ENCODE results near the gene DAB1.
"Not testable (repeated sequence)": the region's sequence is repeated elsewhere in the genome, so short reads cannot be mapped to it uniquely, and the experiment has no call there.

The DAB1 gene

GRCh38 chr1:57265104-57265503, 158.8 kb downstream of the DAB1 start:
- no peak for DNase-seq

DNA sequence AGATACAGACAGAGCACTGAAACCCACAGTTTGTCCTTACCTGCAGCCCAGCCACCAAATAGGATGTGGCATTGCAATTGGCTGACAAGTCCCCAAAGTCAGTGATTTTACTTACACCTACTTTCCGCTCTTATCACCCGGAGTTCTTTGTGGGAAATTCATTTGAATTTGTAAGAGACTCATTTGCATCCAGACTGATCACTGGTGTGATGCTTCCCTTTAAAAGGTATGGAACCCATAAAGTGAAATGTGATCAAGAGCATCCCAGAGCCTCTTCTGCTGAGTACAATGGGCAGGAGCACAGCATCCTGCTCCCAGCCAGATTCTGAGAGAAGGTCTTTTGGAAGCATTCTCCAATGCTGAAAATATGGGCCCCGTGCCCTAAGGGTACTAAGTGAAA, 161.4 kb downstream of the DAB1 start:
- DNase-seq = no peak

GRCh38 chr1:57258557-57259325, 165.1 kb downstream of the DAB1 start:
- no peak for DNase-seq

- no peak for DNase-seq
Measured at GRCh38 chr1:57255945-57256344, 167.9 kb downstream of the DAB1 start.

GRCh38 chr1:57254022-57254421, 169.8 kb downstream of the DAB1 start:
- no peak for DNase-seq

DNA sequence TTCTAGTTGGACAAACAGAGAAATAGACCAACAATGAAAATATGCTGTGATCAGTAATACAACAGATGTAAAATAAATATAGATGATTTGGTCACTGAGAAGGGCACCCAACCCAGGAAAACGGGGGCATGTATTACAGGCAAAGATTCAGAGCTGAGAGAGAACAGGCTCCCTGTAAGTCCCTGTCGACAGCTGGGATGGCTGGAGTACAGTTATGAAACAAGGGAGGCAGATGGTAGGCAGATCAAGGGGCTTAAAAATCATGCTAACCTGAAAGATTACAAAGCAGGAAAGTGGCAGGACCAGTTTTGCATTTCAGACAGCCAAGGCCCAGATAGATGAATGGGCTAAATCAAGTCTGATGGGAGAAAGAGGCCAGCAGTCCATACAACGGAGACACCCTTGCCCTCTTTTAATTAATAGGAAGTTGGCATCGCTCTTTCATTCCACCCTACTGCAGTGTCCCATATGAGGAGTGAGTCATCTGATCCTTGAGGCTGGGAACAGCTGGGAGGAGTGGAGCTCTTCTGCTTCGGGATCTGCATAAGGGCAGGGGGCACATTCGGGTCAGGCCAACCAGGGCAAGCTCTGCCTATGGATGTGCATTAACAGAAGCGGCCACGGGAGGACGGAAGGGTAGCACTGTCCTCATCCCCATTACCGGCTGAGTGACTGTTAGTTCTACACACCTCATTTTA, 171.1 kb downstream of the DAB1 start:
- no peak for DNase-seq

GRCh38 chr1:57250021-57250420, 173.8 kb downstream of the DAB1 start:
- no peak for DNase-seq

DNA sequence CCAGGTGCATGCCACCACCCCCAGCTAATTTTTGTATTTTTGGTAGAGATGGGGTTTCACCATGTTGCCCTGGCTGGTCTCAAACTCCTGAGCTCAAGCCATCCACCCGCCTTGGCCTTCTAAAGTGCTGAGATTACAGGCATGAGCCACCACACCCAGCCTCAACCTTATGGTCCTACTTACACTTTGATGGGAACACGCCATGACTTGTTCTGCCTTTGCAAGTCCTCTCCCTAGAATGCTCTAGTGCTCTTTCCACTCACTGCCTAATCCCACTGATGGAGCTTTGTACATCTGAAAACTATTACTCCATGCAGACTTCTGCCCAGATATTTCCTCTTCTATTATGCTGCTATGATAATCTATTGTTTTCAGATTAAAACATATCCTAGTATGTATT, 174.3 kb downstream of the DAB1 start:
- no peak for DNase-seq

DNA sequence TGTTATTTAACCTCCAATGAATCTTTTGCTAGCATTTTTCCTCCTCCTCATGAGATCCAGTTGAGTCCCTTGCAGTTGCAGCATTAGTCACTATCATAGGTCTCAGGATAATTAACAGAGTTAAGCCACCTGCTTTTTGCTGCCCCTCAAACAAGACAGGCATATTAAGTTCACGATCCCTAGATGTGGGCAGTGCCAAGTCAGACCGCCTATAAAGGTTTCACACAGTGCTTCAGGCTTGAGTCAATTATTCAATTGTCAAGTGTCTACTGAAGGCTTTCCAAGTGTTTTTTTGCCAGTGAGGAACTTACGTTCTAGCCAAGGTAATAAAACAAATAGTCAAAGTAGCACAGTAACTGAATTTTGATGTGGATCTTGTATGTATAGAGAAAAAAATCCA, 175.0 kb downstream of the DAB1 start:
- DNase-seq = no peak

- DNase-seq = no peak
Measured at GRCh38 chr1:57238233-57238781, 185.6 kb downstream of the DAB1 start.

DNA sequence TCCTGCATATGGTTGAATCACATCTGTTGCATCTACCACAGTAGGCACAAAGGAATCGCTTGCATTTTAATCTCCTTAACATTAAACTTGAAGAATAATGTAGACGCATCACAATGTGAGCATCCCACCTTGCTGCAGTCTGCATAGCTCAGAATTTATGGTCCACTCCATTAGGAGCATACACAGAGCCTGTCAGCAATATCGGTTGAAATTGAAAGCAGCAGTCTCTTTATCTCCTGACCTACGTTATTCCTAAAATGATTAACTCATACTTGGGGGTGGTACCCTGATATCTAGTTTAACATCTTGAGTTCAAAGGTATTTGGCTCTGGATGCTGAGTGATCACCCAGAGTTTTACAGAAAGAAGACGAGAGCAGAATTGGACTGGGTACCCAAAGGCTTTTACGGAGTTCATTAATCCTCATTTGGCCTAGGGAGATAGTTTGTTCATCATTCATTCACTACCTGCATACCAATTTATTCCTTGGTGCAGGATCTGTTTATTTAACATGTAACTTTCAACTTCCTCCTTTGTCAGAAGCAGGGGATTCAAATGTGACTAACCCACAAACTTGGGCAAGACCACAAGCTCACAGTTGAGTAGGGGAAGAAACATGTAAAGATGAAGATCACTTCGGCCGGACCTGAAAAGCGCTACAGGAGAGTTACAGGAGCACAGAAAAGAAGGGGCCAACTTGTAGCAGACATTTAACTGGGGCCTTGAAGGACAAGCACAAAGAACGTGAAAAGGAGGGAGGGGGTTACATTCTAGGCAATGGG, 187.9 kb downstream of the DAB1 start:
- DNase-seq = no peak

- no peak for DNase-seq
Measured at GRCh38 chr1:57234459-57234858, 189.4 kb downstream of the DAB1 start.

- DNase-seq = no peak
Measured at GRCh38 chr1:57232500-57232899, 191.4 kb downstream of the DAB1 start.

DNA sequence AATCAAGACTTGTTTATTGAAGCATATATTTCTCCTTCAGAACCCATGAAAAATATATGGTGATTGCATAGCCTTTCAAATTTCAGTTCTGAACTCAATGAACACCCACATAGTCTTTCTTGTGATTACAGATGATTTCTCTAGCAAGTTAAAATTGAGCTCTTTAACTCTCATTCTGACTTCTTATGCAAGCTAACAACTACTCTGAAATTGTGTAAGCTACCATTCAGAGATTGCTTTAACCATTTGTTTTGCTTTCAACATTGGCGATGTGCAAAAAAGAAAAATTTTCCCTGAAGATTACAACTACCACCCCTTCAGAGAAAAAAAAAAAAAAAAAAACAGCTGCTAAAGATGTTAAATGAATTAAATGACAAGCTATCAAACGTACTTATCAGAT, 193.9 kb downstream of the DAB1 start:
- DNase-seq = no peak

- DNase-seq = no peak
Measured at GRCh38 chr1:57229076-57229475, 194.8 kb downstream of the DAB1 start.

GRCh38 chr1:57222801-57223200, 201.1 kb downstream of the DAB1 start:
- no peak for DNase-seq

DNA sequence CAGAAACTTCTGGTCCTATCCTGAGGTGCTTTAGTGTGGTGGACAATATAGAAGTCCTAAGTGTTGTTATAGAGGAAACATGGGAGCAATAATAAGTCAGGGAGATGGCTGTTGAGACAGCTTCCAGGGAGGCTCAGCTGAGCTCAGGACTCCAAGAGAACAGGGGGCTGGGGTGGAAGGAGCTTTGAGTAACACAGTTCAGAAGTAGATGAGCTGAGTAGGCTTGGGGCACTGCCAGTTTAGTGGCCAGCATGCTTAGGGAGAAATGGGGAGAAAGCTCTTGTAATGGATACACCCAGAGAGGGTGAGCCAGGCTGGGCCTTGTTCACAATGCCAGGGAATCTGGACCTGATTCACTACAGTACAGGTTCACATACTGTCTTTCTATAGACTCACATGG, 201.6 kb downstream of the DAB1 start:
- DNase-seq = no peak

GRCh38 chr1:57220905-57221304, 203.0 kb downstream of the DAB1 start:
- DNase-seq = not testable (repeated sequence)

DNA sequence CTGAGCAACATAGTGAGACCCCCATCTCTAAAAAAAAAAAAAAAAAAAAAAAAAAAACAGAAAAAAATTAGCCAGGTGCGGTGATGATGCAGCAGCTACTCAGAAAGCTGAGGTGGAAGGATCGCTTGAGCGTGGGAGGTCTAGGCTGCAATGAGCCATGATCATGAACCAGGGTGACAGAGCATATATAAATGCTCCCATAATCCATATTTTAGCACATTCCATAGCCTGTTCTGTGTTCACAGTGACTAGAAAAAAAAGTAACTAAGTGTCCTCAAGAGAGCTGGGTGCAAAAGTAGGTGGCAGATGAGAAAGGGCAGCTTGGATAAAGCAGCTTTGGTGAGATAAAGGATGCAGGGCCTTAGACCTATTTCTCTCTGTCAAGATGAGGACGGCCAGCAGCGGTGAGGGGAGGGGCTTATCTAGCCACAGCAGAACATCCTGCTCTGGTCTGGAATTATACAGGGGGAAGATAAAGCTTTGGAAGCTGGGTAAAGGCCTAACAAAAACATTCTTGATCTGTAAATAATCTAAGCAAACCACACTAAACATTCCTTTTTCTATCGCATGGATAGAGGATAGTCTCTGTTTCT, 205.3 kb downstream of the DAB1 start:
- no peak for DNase-seq

- DNase-seq = no peak
Measured at GRCh38 chr1:57217905-57218304, 206.0 kb downstream of the DAB1 start.

GRCh38 chr1:57214951-57215575, 208.8 kb downstream of the DAB1 start:
- DNase-seq = no peak

- DNase-seq = no peak
Measured at GRCh38 chr1:57210881-57211280, 213.0 kb downstream of the DAB1 start.

GRCh38 chr1:57209495-57209894, 214.4 kb downstream of the DAB1 start:
- no peak for DNase-seq

Data from activated T-cell treated with anti-CD3 and anti-CD28 coated beads, Interleukin-2, amount 50 U/mL, for 48 hours (primary cell).